NCI-H526 (cell line): Measurements from ENCODE around the gene REC8.
A peak's percentile ranks its signal among the peaks of the same experiment; 100 is the strongest.

ENCODE experiments used
- DNase-seq, 2 experiments: peaks; one replicate each; lab custom pipeline; 2025; lab: John Stamatoyannopoulos, UW

REC8 gene

GRCh38 chr14:24138396-24139271, 33.2 kb upstream of the REC8 start:
- no peak for DNase-seq

GRCh38 chr14:24139272-24139934, 32.5 kb upstream of the REC8 start:
- peak in 1 of 2 experiments; percentile 43 for DNase-seq

GRCh38 chr14:24141097-24141880, 30.6 kb upstream of the REC8 start, which contains the start of gene EMC9:
Gene EMC9, minus strand, starts transcription at chr14:24141591. Its CDS starts 287 bp downstream, at chr14:24141304.
- DNase-seq: peak; percentile 99 to 100

- DNase-seq: no peak
These were observed 28.4 kb upstream of the REC8 start for GRCh38 chr14:24143511-24143910.

GRCh38 chr14:24144451-24144850, 27.4 kb upstream of the REC8 start:
- DNase-seq: no peak

- DNase-seq: no peak
These were observed 26.7 kb upstream of the REC8 start for GRCh38 chr14:24145219-24145618.

- peak in 1 of 2 experiments; percentile 70 for DNase-seq
These were observed 26.0 kb upstream of the REC8 start for GRCh38 chr14:24145690-24146452.

GRCh38 chr14:24146453-24146977, 25.4 kb upstream of the REC8 start, which contains the start of gene PSME2:
Gene PSME2, minus strand, starts transcription at chr14:24146610. Its CDS starts 29 bp downstream, at chr14:24146581.
- peak; percentile 95 to 98 for DNase-seq

- peak; percentile 95 to 99 for DNase-seq
These were observed 24.7 kb upstream of the REC8 start, which contains the start of gene RNF31 for GRCh38 chr14:24146978-24147760. Gene RNF31, plus strand, starts transcription at chr14:24147498. Its CDS starts 201 bp downstream, at chr14:24147699.

GRCh38 chr14:24147761-24148428, 24.0 kb upstream of the REC8 start:
- DNase-seq: no peak

- DNase-seq: no peak
These were observed 22.4 kb upstream of the REC8 start for GRCh38 chr14:24149302-24149969.

GRCh38 chr14:24150061-24150460, 21.8 kb upstream of the REC8 start:
- no peak for DNase-seq

GRCh38 chr14:24150567-24150966, 21.3 kb upstream of the REC8 start:
- no peak for DNase-seq

- DNase-seq: no peak
These were observed 20.9 kb upstream of the REC8 start for GRCh38 chr14:24150993-24151392.

GRCh38 chr14:24151404-24152080, 20.3 kb upstream of the REC8 start:
- DNase-seq: no peak

GRCh38 chr14:24155100-24155499, 16.8 kb upstream of the REC8 start:
- no peak for DNase-seq

- no peak for DNase-seq
These were observed 15.0 kb upstream of the REC8 start for GRCh38 chr14:24156840-24157239.

GRCh38 chr14:24157331-24157730, 14.5 kb upstream of the REC8 start:
- DNase-seq: no peak
